HCT116 (cell line): Measurements from ENCODE around the gene FAM181B.
A peak's percentile ranks its signal among the peaks of the same experiment; 100 is the strongest.

Experiments used
- CEBPB ChIP-seq: IDR thresholded peaks from 2 replicates; pipeline ENCODE4 v1.6.1; 2012; ENCODE audit warnings: low read depth
- EZH2 ChIP-seq: fragments of 200-600 bp; sonication (generic); IDR thresholded peaks from 2 replicates; pipeline ENCODE4 v1.6.1; 2017; ENCODE audit warnings: antibody characterized with exemption, mixed run types
- EZH2phosphoT487 ChIP-seq: fragments of 200-600 bp; IDR thresholded peaks from 2 replicates; pipeline ENCODE4 v1.6.1; 2018; ENCODE audit warnings: antibody characterized with exemption, borderline replicate concordance
- POLR2A ChIP-seq: IDR thresholded peaks from 2 replicates; pipeline ENCODE4 v1.7.0; 2011; ENCODE audit warnings: borderline replicate concordance; ENCODE audit not compliant: insufficient read depth, insufficient read length; ENCODE audit errors: extremely low read depth
- POLR2AphosphoS5 ChIP-seq: IDR thresholded peaks from 2 replicates; pipeline ENCODE4 v1.6.1; 2011; ENCODE audit warnings: mild to moderate bottlenecking, low read depth, low read length, moderate library complexity
- SIN3A ChIP-seq: IDR thresholded peaks from 2 replicates; pipeline ENCODE4 v1.6.1; 2012; ENCODE audit warnings: low read depth
- TCF7L2 ChIP-seq: IDR thresholded peaks from 2 replicates; pipeline ENCODE4 v1.7.0; 2011; ENCODE audit warnings: borderline replicate concordance, inconsistent platforms; ENCODE audit not compliant: insufficient read depth, insufficient read length; ENCODE audit errors: extremely low read depth
- YY1 ChIP-seq: IDR thresholded peaks from 2 replicates; pipeline ENCODE4 v1.6.1; 2011; ENCODE audit warnings: low read length, low read depth, moderate library complexity, mild to moderate bottlenecking; ENCODE audit not compliant: insufficient replicate concordance; ENCODE audit errors: extremely low read depth
- TF ChIP-seq, protein P1 (sequence below), 3 experiments: fragments of 200-600 bp in 1 of 3; sonication (generic) in 1 of 3; IDR thresholded peaks in 2 of 3; conservative IDR thresholded peaks in 1 of 3; 2 replicates each; pipeline ENCODE4 v1.5.1; 2012 to 2017; ENCODE audit warnings: low read depth in 2 of 3, low read length in 2 of 3, antibody characterized with exemption in 1 of 3, borderline replicate concordance in 1 of 3, control low read depth in 1 of 3, mild to moderate bottlenecking in 1 of 3, mixed read lengths in 1 of 3, mixed run types in 1 of 3, moderate library complexity in 1 of 3; ENCODE audit not compliant: insufficient read depth in 1 of 3
- TF ChIP-seq, protein P2 (sequence below): IDR thresholded peaks from 2 replicates; pipeline ENCODE4 v1.6.1; 2011; ENCODE audit warnings: mild to moderate bottlenecking, low read length, moderate library complexity; ENCODE audit not compliant: insufficient replicate concordance; ENCODE audit errors: extremely low read depth
- TF ChIP-seq, protein P3 (sequence below): IDR thresholded peaks from 2 replicates; pipeline ENCODE4 v1.6.1; 2012
- TF ChIP-seq, protein P4 (sequence below): IDR thresholded peaks from 2 replicates; pipeline ENCODE4 v1.6.1; 2012; ENCODE audit warnings: low read depth

DNA sequence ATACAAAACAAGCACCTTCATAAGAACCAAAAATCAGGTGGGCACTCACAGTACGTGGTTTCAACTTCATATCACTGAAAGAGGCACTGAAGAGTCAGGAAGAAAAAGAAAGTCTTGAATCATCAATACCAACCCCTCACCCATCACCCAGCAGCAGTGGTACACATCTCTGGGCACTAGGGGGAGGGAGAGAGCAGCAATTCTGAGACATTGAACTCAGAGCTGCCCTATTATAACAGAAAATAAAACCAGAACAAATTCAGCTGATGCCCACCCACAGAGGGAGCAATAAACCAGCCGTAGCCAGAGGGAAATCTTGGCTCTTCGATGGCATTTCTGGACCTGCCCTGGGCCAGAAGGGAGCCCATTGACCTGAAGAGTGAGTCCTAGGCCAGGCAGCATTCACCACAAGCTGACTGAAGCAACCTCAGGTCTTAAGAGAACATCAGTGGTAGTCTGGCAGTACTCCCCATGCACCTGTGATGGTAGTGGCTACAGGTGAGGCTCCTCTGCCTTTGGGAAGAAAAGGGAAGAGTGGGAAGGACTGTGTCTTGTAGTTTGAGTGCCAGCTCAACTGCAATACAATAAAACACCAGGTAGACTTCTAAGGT lies 42.2 kb upstream of the FAM181B start:
- TF ChIP-seq, protein P1, sequence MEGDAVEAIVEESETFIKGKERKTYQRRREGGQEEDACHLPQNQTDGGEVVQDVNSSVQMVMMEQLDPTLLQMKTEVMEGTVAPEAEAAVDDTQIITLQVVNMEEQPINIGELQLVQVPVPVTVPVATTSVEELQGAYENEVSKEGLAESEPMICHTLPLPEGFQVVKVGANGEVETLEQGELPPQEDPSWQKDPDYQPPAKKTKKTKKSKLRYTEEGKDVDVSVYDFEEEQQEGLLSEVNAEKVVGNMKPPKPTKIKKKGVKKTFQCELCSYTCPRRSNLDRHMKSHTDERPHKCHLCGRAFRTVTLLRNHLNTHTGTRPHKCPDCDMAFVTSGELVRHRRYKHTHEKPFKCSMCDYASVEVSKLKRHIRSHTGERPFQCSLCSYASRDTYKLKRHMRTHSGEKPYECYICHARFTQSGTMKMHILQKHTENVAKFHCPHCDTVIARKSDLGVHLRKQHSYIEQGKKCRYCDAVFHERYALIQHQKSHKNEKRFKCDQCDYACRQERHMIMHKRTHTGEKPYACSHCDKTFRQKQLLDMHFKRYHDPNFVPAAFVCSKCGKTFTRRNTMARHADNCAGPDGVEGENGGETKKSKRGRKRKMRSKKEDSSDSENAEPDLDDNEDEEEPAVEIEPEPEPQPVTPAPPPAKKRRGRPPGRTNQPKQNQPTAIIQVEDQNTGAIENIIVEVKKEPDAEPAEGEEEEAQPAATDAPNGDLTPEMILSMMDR (IDR thresholded peaks at IDR 0.05 in 2 of 3, conservative IDR thresholded peaks at IDR 0.05 in 1 of 3; ENCODE audit: borderline replicate concordance in 1 of 3, insufficient read depth in 1 of 3, low read depth in 2 of 3, low read length in 2 of 3) = peak; percentile 71 to 95 (median 89); a peak in 5 of 6 replicates
- TF ChIP-seq YY1 (no peak), POLR2AphosphoS5 (no peak), EZH2 (no peak), TCF7L2 (no peak), POLR2A (no peak), SIN3A (no peak), EZH2phosphoT487 (no peak), CEBPB (no peak)
- TF ChIP-seq, protein P2, sequence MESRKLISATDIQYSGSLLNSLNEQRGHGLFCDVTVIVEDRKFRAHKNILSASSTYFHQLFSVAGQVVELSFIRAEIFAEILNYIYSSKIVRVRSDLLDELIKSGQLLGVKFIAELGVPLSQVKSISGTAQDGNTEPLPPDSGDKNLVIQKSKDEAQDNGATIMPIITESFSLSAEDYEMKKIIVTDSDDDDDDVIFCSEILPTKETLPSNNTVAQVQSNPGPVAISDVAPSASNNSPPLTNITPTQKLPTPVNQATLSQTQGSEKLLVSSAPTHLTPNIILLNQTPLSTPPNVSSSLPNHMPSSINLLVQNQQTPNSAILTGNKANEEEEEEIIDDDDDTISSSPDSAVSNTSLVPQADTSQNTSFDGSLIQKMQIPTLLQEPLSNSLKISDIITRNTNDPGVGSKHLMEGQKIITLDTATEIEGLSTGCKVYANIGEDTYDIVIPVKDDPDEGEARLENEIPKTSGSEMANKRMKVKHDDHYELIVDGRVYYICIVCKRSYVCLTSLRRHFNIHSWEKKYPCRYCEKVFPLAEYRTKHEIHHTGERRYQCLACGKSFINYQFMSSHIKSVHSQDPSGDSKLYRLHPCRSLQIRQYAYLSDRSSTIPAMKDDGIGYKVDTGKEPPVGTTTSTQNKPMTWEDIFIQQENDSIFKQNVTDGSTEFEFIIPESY = no peak
- TF ChIP-seq, protein P3, sequence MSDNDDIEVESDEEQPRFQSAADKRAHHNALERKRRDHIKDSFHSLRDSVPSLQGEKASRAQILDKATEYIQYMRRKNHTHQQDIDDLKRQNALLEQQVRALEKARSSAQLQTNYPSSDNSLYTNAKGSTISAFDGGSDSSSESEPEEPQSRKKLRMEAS = no peak
- TF ChIP-seq, protein P4, sequence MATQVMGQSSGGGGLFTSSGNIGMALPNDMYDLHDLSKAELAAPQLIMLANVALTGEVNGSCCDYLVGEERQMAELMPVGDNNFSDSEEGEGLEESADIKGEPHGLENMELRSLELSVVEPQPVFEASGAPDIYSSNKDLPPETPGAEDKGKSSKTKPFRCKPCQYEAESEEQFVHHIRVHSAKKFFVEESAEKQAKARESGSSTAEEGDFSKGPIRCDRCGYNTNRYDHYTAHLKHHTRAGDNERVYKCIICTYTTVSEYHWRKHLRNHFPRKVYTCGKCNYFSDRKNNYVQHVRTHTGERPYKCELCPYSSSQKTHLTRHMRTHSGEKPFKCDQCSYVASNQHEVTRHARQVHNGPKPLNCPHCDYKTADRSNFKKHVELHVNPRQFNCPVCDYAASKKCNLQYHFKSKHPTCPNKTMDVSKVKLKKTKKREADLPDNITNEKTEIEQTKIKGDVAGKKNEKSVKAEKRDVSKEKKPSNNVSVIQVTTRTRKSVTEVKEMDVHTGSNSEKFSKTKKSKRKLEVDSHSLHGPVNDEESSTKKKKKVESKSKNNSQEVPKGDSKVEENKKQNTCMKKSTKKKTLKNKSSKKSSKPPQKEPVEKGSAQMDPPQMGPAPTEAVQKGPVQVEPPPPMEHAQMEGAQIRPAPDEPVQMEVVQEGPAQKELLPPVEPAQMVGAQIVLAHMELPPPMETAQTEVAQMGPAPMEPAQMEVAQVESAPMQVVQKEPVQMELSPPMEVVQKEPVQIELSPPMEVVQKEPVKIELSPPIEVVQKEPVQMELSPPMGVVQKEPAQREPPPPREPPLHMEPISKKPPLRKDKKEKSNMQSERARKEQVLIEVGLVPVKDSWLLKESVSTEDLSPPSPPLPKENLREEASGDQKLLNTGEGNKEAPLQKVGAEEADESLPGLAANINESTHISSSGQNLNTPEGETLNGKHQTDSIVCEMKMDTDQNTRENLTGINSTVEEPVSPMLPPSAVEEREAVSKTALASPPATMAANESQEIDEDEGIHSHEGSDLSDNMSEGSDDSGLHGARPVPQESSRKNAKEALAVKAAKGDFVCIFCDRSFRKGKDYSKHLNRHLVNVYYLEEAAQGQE = no peak
